ENCODE data around the gene FADS6. TPM values are rescaled to one million over a fixed set of nuclear protein-coding genes. Genes with fewer than 3 reads are reported as not detected.
"Not testable (repeated sequence)": the region's sequence is repeated elsewhere in the genome, so short reads cannot be mapped to it uniquely, and the experiment has no call there.

The FADS6 gene
- total and polyA plus RNA-seq, 9 donors = 0.12 to 0.42 TPM; not detected in 7

- Histone ChIP-seq H3K27me3 (no peaks in the 10 kb centered on the region), H3K4me3 (no peak overlapping the region), H3K4me1 (ENCODE audit: insufficient read depth) (peaks cover 17% of the 10 kb centered on the region), H3K36me3 (no peaks in the 10 kb centered on the region), H3K9me3 (no peaks in the 10 kb centered on the region), H3K27ac (peak overlapping the region in 1 of 2 donors; percentile 2)
- TF ChIP-seq CTCF (IDR thresholded peaks at IDR 0.05) = no peak
- no peak for TF ChIP-seq POLR2A (IDR thresholded peaks at IDR 0.05)
- TF ChIP-seq EP300 (IDR thresholded peaks at IDR 0.05) = no peak
- intact Hi-C loops (cut with DNase I) = no loop called here
- peak; percentile 51 to 68 (median 55) for DNase-seq
- WGBS, 3 donors = 56 to 60% (median 56%) methylated on average over 11 of the region's 11 CpGs
Measured at GRCh38 chr17:74871356-74872076, 21.9 kb downstream of the FADS6 start.

GRCh38 chr17:74870512-74870911, 22.9 kb downstream of the FADS6 start:
- Histone ChIP-seq H3K4me1 (ENCODE audit: insufficient read depth) (peaks cover 17% of the 10 kb centered on the region), H3K9me3 (no peaks in the 10 kb centered on the region), H3K27ac (no peak overlapping the region), H3K27me3 (no peaks in the 10 kb centered on the region), H3K4me3 (no peak overlapping the region), H3K36me3 (no peaks in the 10 kb centered on the region)
- peak; percentile 91 to 97 (median 95) for DNase-seq
- intact Hi-C loops (cut with DNase I) = no loop called here
- TF ChIP-seq POLR2A (IDR thresholded peaks at IDR 0.05) (no peak), EP300 (IDR thresholded peaks at IDR 0.05) (no peak), CTCF (IDR thresholded peaks at IDR 0.05) (no peak)
- 7 to 16% (median 10%) methylated on average over 3 of the region's 3 CpGs for WGBS, 3 donors

DNA sequence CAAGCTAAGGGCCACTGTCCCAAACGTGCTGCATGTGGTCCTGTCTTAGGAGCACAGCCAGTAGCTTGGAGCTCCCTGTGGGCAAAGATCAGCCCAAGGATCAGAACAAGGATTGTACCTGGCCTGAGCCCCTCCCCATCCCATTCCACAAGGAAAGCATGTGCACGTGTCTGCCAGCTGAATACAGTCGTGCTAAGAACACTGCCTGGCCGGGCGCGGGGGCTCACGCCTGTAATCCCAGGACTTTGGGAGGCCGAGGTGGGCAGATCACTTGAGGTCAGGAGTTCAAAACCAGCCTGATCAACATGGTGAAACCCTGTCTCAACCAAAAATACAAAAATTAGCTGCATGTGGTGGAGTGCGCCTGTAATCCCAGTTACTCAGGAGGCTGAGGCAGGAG, 23.4 kb downstream of the FADS6 start:
- H3K9me3 ChIP-seq; intact Hi-C loops (cut with DNase I); H3K36me3 ChIP-seq; H3K4me3 ChIP-seq; H3K27me3 ChIP-seq; H3K27ac ChIP-seq: not testable (repeated sequence)
- peaks cover 17% of the 10 kb centered on the region for H3K4me1 ChIP-seq (ENCODE audit: insufficient read depth)
- peak in 1 of 5 donors; percentile 36 for DNase-seq
- 68 to 71% (median 70%) methylated on average over 9 of the region's 9 CpGs for WGBS, 3 donors

DNA sequence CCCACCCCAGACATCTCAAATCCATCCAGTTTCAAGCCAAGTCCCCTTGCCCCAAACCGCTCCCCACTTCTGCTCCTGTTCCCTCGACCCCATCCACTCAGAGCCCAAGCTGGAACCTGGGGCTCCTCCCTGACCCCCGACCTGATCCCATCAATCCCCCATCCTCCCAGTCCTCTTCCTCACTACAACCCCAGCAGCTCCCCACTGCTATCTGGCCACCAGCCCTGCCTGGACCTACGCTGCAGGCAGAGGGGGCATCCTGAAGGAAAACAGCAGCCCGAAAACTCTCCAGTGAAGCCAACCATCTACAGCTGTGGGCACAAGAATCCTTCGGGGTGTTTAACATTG, 24.6 kb downstream of the FADS6 start:
- H3K27ac ChIP-seq = no peak overlapping the region
- 63 to 78% (median 68%) methylated on average over 6 of the region's 6 CpGs for WGBS, 3 donors
- no peaks in the 10 kb centered on the region for H3K36me3 ChIP-seq
- no peaks in the 10 kb centered on the region for H3K27me3 ChIP-seq
- H3K4me1 ChIP-seq (ENCODE audit: insufficient read depth) = peaks cover 17% of the 10 kb centered on the region
- H3K9me3 ChIP-seq = no peaks in the 10 kb centered on the region
- TF ChIP-seq EP300 (IDR thresholded peaks at IDR 0.05) = no peak
- no peak for TF ChIP-seq POLR2A (IDR thresholded peaks at IDR 0.05)
- TF ChIP-seq CTCF (IDR thresholded peaks at IDR 0.05) = no peak
- intact Hi-C loops (cut with DNase I) = loop anchor here in 1 of 4 donors (5.0 to 10.0 kb wide), 2 partner anchors 86 to 127 kb away; no protein-coding TSS in a partner anchor
- DNase-seq = no peak
- no peak overlapping the region for H3K4me3 ChIP-seq

GRCh38 chr17:74868251-74868907, 25.1 kb downstream of the FADS6 start:
- Histone ChIP-seq H3K27ac (no peak overlapping the region), H3K36me3 (no peaks in the 10 kb centered on the region), H3K4me1 (ENCODE audit: insufficient read depth) (peaks cover 17% of the 10 kb centered on the region), H3K9me3 (no peaks in the 10 kb centered on the region), H3K27me3 (no peaks in the 10 kb centered on the region), H3K4me3 (no peak overlapping the region)
- TF ChIP-seq EP300 (IDR thresholded peaks at IDR 0.05) (no peak), CTCF (IDR thresholded peaks at IDR 0.05) (no peak), POLR2A (IDR thresholded peaks at IDR 0.05) (no peak)
- WGBS, 3 donors = 18 to 28% (median 25%) methylated on average over 12 of the region's 12 CpGs
- peak in 2 of 5 donors; percentile 37 to 46 for DNase-seq
- intact Hi-C loops (cut with DNase I) = loop anchor here in 1 of 4 donors (5.0 to 10.0 kb wide), 2 partner anchors 86 to 126 kb away; no protein-coding TSS in a partner anchor

All from ovary (tissue), 9 donors.